GM12864 (cell line): ENCODE measurements around the gene RABGEF1.
"Not testable (repeated sequence)": the region's sequence is repeated elsewhere in the genome, so short reads cannot be mapped to it uniquely, and the experiment has no call there.

Experiments used
- DNase-seq: peaks from one replicate; pipeline ENCODE4 v3.0.0-alpha.2; 2011; ENCODE audit warnings: low read depth
- H3K4me3 ChIP-seq: 2 replicates; pipeline ENCODE4 v1.5.1; 2011; ENCODE audit warnings: mild to moderate bottlenecking, low read depth, low read length, control low read depth
- CTCF ChIP-seq: IDR thresholded peaks from 2 replicates; pipeline ENCODE4 v1.5.1; 2011; ENCODE audit warnings: low read depth, mild to moderate bottlenecking, moderate library complexity, low read length, control low read depth, inconsistent platforms; ENCODE audit errors: missing control alignments

The RABGEF1 gene

GRCh38 chr7:66804001-66804400 lies 63.5 kb downstream of the RABGEF1 start:
- DNase-seq = no peak
- no peak for TF ChIP-seq CTCF

DNA sequence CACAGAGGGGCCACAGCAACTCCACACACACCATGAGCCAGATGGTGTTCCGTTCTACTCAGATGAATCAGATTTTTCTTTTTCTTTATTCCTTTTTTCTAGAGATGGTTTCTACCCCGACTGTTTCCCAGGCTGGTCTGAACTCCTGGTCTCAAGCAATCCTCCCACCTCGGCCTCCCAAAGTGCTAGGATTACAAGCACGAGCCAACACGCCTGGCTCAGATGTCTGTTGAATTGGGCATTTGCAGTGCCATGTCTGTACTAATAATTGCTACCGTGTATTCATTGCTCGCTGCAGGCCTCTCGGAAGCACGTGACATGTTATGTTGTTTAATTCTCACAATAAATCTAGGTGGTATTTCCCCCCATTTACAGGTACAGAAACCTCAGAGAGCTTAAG lies 67.2 kb downstream of the RABGEF1 start:
- no peak for TF ChIP-seq CTCF
- no peak overlapping the region for H3K4me3 ChIP-seq
- no peak for DNase-seq

More at GRCh38 chr7:66804001-66804400, 63.5 kb downstream of the RABGEF1 start:
- H3K4me3 ChIP-seq = no peak overlapping the region

- TF ChIP-seq CTCF = no peak
- peak; percentile 5 for DNase-seq
- no peak overlapping the region for H3K4me3 ChIP-seq
These were observed 70.2 kb downstream of the RABGEF1 start for GRCh38 chr7:66810716-66811115.

DNA sequence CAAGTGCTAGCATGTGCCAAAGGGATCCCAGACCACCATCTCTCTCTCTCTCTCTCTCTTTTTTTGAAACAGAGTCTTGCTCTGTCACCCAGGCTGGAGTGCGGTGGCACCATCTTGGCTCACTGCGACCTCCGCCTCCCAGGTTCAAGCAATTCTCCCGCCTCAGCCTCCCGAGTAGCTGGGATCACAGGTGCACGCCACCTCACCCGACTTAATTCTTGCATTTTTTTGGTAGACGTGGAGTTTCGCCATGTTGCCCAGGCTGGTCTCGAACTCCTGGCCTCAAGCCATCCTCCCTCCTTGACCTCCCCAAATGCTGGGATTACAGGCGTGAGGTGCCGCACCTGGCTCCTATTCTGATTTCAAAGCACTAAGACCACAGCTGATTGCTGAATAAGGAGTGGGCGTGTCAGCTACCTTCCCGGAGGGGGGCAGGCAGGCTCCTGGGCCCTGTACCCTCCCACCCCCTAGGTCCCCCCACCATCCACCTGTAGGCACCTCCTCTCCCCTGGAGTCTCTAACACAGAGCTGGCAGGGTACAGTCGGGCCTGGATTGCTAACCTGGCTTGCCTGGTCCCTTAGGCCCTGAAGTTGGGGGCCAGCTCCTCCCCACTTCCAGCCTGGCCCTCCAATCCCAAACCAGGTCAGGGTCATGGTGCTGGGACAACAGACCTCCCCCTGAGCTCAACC lies 74.8 kb downstream of the RABGEF1 start:
- not testable (repeated sequence) for DNase-seq, H3K4me3 ChIP-seq

DNA sequence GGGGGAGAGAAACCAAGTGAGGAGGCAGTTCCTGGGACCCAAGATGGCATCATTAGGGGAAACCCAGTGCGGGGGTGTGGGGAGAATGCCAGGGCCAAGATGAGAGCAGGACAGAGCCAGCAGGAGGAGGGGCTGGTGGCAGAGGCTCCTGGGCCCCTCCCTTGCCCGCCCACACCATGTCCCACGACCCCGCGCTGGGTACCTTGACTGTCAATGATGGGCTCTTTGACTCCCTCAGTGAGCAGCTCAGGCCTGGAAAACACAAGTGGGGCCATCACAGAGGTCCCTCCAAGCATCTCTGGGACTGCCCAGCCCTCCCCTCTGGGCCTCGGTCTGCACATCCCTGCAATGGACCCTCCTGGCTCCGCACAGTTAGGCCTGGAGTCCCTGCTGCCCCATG lies 75.4 kb downstream of the RABGEF1 start:
- DNase-seq = no peak
- H3K4me3 ChIP-seq = no peak overlapping the region
- no peak for TF ChIP-seq CTCF

DNA sequence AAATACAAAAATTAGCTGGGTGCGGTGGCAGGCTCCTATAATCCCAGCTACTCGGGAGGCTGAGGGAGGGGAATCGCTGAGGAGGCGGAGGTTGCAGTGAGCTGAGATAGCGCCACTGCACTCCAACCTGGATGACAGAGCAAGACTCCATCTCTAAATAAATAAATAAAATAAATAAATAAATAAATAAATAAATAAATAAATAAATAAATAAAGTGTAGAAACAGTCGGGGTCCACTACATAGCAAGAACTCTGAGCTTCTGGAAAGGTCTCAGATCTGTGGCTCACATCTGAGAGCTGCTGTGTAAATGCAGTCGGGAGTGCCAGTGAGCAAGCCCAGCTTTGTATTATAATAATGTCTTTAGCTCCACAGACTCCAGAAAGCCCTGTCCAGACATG lies 76.1 kb downstream of the RABGEF1 start:
- not testable (repeated sequence) for H3K4me3 ChIP-seq, DNase-seq

DNA sequence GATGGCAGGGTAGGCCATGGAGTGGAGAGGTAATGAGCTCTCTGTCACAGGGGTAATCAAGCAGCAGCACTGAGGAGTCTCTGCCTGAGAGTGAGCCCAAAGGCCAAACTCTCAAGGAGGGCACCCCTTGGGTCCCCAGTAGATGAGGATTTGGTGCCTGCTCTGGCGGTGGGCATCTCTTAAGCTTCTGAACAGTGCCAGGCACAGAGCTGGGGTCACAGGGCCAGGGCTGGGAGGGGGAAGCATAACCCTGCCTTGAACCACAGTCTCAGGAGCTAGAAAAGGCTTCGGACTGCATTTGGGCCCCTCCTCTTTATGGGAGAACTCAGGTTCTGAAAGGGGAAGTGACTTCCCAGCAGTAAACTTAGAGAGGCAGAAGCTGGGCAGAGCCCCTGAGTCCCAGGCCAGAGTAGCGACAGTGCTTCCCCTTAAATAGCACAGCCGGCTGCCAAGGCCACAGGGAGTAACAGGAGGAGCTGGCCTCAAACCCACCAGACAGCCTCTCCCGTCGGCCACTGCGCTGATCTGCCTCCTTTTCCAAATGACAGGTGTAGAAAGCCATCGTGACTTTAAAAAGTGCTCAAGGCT lies 76.8 kb downstream of the RABGEF1 start:
- DNase-seq, H3K4me3 ChIP-seq: not testable (repeated sequence)

- H3K4me3 ChIP-seq, DNase-seq: not testable (repeated sequence)
These were observed 77.4 kb downstream of the RABGEF1 start for GRCh38 chr7:66817956-66818355.

DNA sequence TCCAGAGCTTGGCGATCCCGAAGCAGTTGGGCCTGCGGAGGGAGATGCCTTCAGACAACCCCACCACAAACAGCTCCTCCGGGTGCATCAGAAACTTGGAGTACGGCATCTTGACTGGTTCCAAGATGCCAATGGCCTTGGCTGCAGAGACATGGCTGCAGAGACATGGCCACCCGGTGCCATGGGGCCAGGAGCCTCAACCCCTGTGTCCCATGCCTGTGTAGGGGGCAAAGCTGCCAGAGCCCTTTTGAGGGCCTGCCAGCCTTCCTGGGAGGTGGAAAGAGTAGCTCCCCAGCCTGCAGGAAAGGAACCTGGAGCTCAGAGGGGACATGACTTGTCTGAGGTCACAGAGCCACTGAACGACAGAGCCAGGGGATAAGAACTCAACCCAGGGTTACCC lies 83.5 kb downstream of the RABGEF1 start:
- TF ChIP-seq CTCF = no peak
- no peak overlapping the region for H3K4me3 ChIP-seq
- DNase-seq = no peak
